ENCODE data around the gene ZNF587.

Gene ZNF587

GRCh38 chr19:57903618-57904184, 54.0 kb downstream of the ZNF587 start:
- no peak for TF ChIP-seq CTCF (IDR thresholded peaks at IDR 0.05)

- no peak for TF ChIP-seq CTCF (IDR thresholded peaks at IDR 0.05)
These were observed 55.6 kb downstream of the ZNF587 start for GRCh38 chr19:57905258-57905657.

GRCh38 chr19:57907394-57907793, 57.7 kb downstream of the ZNF587 start:
- TF ChIP-seq CTCF (IDR thresholded peaks at IDR 0.05) = no peak

GRCh38 chr19:57914531-57914930, 64.9 kb downstream of the ZNF587 start:
- TF ChIP-seq CTCF (IDR thresholded peaks at IDR 0.05) = no peak

Data from LNCAP (cell line).